ENCODE measurements around the gene MFSD8.

DNA sequence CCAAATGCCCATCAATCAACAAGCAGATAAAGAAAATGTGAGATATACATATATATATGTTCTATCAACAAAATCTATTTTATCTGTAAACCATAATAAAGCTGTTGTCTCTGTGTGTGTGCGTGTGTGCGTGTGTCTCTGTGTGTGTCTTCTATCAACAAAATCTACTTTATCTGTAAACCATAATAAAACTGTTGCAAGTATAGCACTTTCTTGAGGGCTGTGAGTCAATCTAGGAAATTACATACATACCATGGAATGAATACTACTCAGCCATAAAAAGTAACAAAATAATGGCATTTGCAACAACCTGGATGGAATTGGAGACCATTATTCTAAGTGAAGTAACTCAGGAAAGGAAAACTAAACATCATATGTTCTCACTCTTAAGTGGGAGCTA is 96.8 kb downstream of the MFSD8 start:
- no peak for TF ChIP-seq GATA3 (IDR thresholded peaks at IDR 0.05; ENCODE audit: low read depth, low read length)
- no peak for TF ChIP-seq GATA2 (IDR thresholded peaks at IDR 0.05; ENCODE audit: low read depth, low read length)

All from SH-SY5Y (cell line).